Hepatocyte (in vitro differentiated cells): ENCODE data around the gene ARHGAP15. TPM values are rescaled to one million over a fixed set of nuclear protein-coding genes. Genes with fewer than 3 reads are reported as not detected.

Source experiments
- DNase-seq: peaks from one replicate; pipeline ENCODE4 v3.0.0-alpha.2; 2016; ENCODE audit warnings: low spot score
- H2AFZ ChIP-seq: fragments of 200-600 bp; sonication (generic); 2 replicates; pipeline ENCODE4 v1.6.0; 2016; ENCODE audit warnings: antibody characterized with exemption, mild to moderate bottlenecking
- H3K27ac ChIP-seq: fragments of 200-600 bp; sonication (generic); 2 replicates; pipeline ENCODE4 v1.5.1; 2016; ENCODE audit warnings: mild to moderate bottlenecking
- H3K27me3 ChIP-seq: fragments of 200-600 bp; sonication (generic); 2 replicates; pipeline ENCODE4 v1.6.1; 2016
- H3K36me3 ChIP-seq: fragments of 200-600 bp; sonication (generic); replicated peaks from 2 replicates; pipeline ENCODE4 v1.5.1; 2016; ENCODE audit warnings: low read depth; ENCODE audit not compliant: insufficient read depth
- H3K4me1 ChIP-seq: fragments of 200-600 bp; sonication (generic); 2 replicates; pipeline ENCODE4 v1.5.1; 2016; ENCODE audit warnings: mild to moderate bottlenecking, moderate library complexity; ENCODE audit not compliant: insufficient read depth
- H3K4me2 ChIP-seq: fragments of 200-600 bp; sonication (generic); 2 replicates; pipeline ENCODE4 v1.6.0; 2016
- H3K4me3 ChIP-seq: fragments of 200-600 bp; sonication (generic); 2 replicates; pipeline ENCODE4 v1.5.1; 2016; ENCODE audit warnings: mild to moderate bottlenecking
- H3K79me2 ChIP-seq: fragments of 200-600 bp; sonication (generic); 2 replicates; pipeline ENCODE4 v1.6.0; 2017; ENCODE audit warnings: mild to moderate bottlenecking
- H3K9me2 ChIP-seq: fragments of 200-600 bp; sonication (generic); replicated peaks from 2 replicates; pipeline ENCODE4 v1.6.0; 2017; ENCODE audit warnings: mild to moderate bottlenecking; ENCODE audit not compliant: insufficient read depth
- H3K9me3 ChIP-seq: fragments of 200-600 bp; sonication (generic); 2 replicates; pipeline ENCODE4 v1.5.1; 2016; ENCODE audit warnings: low read depth, mild to moderate bottlenecking
- H4K20me1 ChIP-seq: fragments of 200-600 bp; sonication (generic); 2 replicates; pipeline ENCODE4 v1.6.0; 2016; ENCODE audit warnings: mild to moderate bottlenecking; ENCODE audit not compliant: insufficient read depth, poor library complexity, severe bottlenecking
- EZH2 ChIP-seq: fragments of 200-600 bp; sonication (generic); IDR thresholded peaks from 2 replicates; pipeline ENCODE4 v1.6.1; 2016; ENCODE audit warnings: antibody characterized with exemption, mild to moderate bottlenecking, borderline replicate concordance
- EZH2phosphoT487 ChIP-seq: fragments of 200-600 bp; sonication (generic); IDR thresholded peaks from one replicate; pipeline ENCODE4 v1.6.1; 2018; ENCODE audit warnings: antibody characterized with exemption, mild to moderate bottlenecking, low read depth, moderate library complexity; ENCODE audit not compliant: unreplicated experiment, severe bottlenecking
- WGBS: methylation state at CpG from one replicate; pipeline ENCODE4 v1.1.6; 2016; ENCODE audit warnings: low lambda C conversion rate; ENCODE audit errors: missing lambda C conversion rate; 5-methylcytosine and 5-hydroxymethylcytosine counted together
- polyA plus RNA-seq: library from polyadenylated mRNA; unstranded; fragments of >200 nt; fragmentation: Nextera tagmentation; extraction: Ambion mirVana; gene quantifications from 2 replicates; pipeline ENCODE4 v1.2.1, GENCODE V29; 2016
- total RNA-seq: library from RNA; depleted of rRNA; stranded (reverse); fragments of >200 nt; gene quantifications from 2 replicates; pipeline ENCODE4 v1.2.3, GENCODE V29; 2014
- TF ChIP-seq, protein P1 (sequence below): fragments of 200-600 bp; sonication (generic); IDR thresholded peaks from 2 replicates; pipeline ENCODE4 v1.5.1; 2016; ENCODE audit warnings: antibody characterized with exemption, mild to moderate bottlenecking; ENCODE audit not compliant: poor library complexity

ARHGAP15 gene
- total and polyA plus RNA-seq, 2 experiments from 2014 or later, result 0.17 TPM; not detected in 1

DNA sequence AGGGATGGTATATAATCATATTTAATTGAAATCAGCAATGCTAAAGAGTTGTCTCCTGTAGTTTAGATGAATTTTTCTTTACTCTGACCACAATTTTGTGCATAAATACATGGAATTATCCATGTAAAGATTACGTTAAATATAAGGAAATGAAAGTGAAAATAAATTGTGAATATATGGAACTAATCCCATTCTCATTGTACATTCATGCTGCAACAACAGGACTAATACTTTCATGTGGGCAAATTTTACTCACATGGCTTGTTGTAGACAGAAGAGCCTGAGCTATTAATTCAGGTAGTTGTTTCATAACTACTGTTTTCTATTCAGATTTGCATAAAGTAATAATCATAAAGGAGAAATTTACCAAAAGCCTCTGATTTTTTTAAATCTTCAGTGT, 357.8 kb downstream of the ARHGAP15 start:
- Histone ChIP-seq H3K9me2 (no peaks in the 10 kb centered on the region), H4K20me1 (no peaks in the 10 kb centered on the region), H3K27me3 (no peaks in the 10 kb centered on the region), H2AFZ (no peak overlapping the region), H3K4me1 (no peaks in the 10 kb centered on the region), H3K4me2 (no peak overlapping the region), H3K27ac (no peak overlapping the region), H3K9me3 (no peaks in the 10 kb centered on the region), H3K79me2 (no peaks in the 10 kb centered on the region), H3K4me3 (no peak overlapping the region), H3K36me3 (no peaks in the 10 kb centered on the region)
- 76% methylated on average over 1 of the region's 1 CpG for WGBS
- TF ChIP-seq EZH2 (no peak), EZH2phosphoT487 (no peak)
- TF ChIP-seq, protein P1, sequence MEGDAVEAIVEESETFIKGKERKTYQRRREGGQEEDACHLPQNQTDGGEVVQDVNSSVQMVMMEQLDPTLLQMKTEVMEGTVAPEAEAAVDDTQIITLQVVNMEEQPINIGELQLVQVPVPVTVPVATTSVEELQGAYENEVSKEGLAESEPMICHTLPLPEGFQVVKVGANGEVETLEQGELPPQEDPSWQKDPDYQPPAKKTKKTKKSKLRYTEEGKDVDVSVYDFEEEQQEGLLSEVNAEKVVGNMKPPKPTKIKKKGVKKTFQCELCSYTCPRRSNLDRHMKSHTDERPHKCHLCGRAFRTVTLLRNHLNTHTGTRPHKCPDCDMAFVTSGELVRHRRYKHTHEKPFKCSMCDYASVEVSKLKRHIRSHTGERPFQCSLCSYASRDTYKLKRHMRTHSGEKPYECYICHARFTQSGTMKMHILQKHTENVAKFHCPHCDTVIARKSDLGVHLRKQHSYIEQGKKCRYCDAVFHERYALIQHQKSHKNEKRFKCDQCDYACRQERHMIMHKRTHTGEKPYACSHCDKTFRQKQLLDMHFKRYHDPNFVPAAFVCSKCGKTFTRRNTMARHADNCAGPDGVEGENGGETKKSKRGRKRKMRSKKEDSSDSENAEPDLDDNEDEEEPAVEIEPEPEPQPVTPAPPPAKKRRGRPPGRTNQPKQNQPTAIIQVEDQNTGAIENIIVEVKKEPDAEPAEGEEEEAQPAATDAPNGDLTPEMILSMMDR, result no peak
- DNase-seq, result no peak

- Histone ChIP-seq H3K4me3 (no peak overlapping the region), H3K4me1 (no peaks in the 10 kb centered on the region), H3K4me2 (no peak overlapping the region), H3K27me3 (no peaks in the 10 kb centered on the region), H2AFZ (no peak overlapping the region), H3K27ac (no peak overlapping the region), H3K9me2 (no peaks in the 10 kb centered on the region), H3K9me3 (no peaks in the 10 kb centered on the region), H3K36me3 (no peaks in the 10 kb centered on the region), H4K20me1 (no peaks in the 10 kb centered on the region), H3K79me2 (no peaks in the 10 kb centered on the region)
- DNase-seq, result no peak
- 71% methylated on average over 3 of the region's 3 CpGs for WGBS
- no peak for TF ChIP-seq EZH2phosphoT487
- TF ChIP-seq, protein P1, result no peak
- no peak for TF ChIP-seq EZH2
Measured at GRCh38 chr2:143489145-143489544, 359.9 kb downstream of the ARHGAP15 start.

DNA sequence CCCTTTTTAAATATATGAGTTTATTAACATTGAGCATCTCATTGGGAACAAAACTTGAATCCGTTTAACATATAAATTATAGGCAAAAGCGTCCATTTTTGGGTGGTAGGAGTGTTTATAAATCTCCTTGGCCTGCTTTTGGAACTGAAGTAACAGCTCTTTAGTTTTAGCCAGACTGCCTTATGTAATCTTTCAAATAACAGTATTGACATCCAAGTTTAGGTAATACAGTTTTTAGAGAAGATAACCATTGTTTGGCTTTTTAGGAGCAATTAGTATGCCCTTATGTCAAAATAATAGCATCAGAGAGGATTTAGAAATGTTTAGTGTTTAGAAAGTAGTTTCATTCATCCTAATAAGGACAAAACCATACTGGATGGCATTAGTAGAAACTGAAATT, 361.9 kb downstream of the ARHGAP15 start:
- no peaks in the 10 kb centered on the region for H3K9me2 ChIP-seq
- H3K9me3 ChIP-seq, result no peaks in the 10 kb centered on the region
- no peaks in the 10 kb centered on the region for H3K36me3 ChIP-seq
- no peak for DNase-seq
- H3K27ac ChIP-seq, result no peak overlapping the region
- no peaks in the 10 kb centered on the region for H3K27me3 ChIP-seq
- no peak for TF ChIP-seq EZH2phosphoT487
- TF ChIP-seq, protein P1, result no peak
- TF ChIP-seq EZH2, result no peak
- 41% methylated on average over 2 of the region's 2 CpGs for WGBS
- H2AFZ ChIP-seq, result no peak overlapping the region
- H3K4me2 ChIP-seq, result no peak overlapping the region
- no peaks in the 10 kb centered on the region for H3K79me2 ChIP-seq
- H3K4me1 ChIP-seq, result no peaks in the 10 kb centered on the region
- no peak overlapping the region for H3K4me3 ChIP-seq
- no peaks in the 10 kb centered on the region for H4K20me1 ChIP-seq

DNA sequence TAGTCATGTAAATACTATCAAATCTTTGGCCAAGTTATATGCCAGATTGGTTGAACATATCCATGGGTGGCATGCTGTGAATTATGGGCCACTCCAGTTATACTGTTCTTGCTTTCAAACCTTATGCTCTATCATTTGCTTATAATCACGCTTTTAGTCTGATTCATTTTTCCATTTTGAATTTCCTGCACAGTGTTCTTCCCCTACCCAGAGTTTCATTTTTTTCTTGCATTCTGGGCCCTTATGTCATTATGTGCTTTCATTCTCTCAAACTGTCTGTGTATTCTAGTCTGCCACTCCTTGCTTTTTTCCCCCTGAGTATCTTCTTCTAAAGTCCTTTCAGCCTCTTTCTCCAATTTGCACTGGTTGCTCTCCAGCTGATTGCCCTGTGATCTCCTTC, 364.1 kb downstream of the ARHGAP15 start:
- Histone ChIP-seq H3K4me1 (no peaks in the 10 kb centered on the region), H2AFZ (no peak overlapping the region), H3K27ac (no peak overlapping the region), H4K20me1 (no peaks in the 10 kb centered on the region), H3K27me3 (no peaks in the 10 kb centered on the region), H3K9me2 (no peaks in the 10 kb centered on the region), H3K79me2 (no peaks in the 10 kb centered on the region), H3K9me3 (no peaks in the 10 kb centered on the region), H3K36me3 (no peaks in the 10 kb centered on the region), H3K4me2 (no peak overlapping the region), H3K4me3 (no peak overlapping the region)
- TF ChIP-seq, protein P1, result no peak
- TF ChIP-seq EZH2phosphoT487, result no peak
- no peak for TF ChIP-seq EZH2
- WGBS, result 100% methylated on average over 1 of the region's 1 CpG
- no peak for DNase-seq
